Bronchial epithelial cell (primary cell): ENCODE measurements around the gene KIT. TPM values are rescaled to one million over a fixed set of nuclear protein-coding genes. Genes with fewer than 3 reads are reported as not detected.

Experiments used
- DNase-seq: peaks from one replicate; pipeline ENCODE4 v3.0.0-alpha.2; 2010; ENCODE audit warnings: low read depth
- FAIRE-seq: peaks from 2 replicates; lab custom pipeline; 2011; peaks lifted over from hg19 to GRCh38; lab: Jason Lieb, UNC
- H3K27me3 ChIP-seq: 2 replicates; pipeline ENCODE4 v1.5.1; 2011; ENCODE audit warnings: low read length; ENCODE audit not compliant: control insufficient read depth, insufficient read depth
- H3K36me3 ChIP-seq: 2 replicates; pipeline ENCODE4 v1.5.1; 2011; ENCODE audit warnings: low read length; ENCODE audit not compliant: control insufficient read depth, insufficient read depth
- H3K4me3 ChIP-seq: 2 replicates; pipeline ENCODE4 v1.5.1; 2011; ENCODE audit warnings: mild to moderate bottlenecking, low read depth, low read length, control low read depth
- total RNA-seq: library from RNA; depleted of rRNA; stranded (reverse); fragments of >200 nt; gene quantifications from 2 replicates; pipeline ENCODE4 v1.2.1, GENCODE V29; 2014
- TF ChIP-seq, protein P1 (sequence below): IDR thresholded peaks from 2 replicates; pipeline ENCODE4 v1.5.1; 2011; ENCODE audit warnings: mild to moderate bottlenecking, moderate library complexity, low read length, control low read depth, inconsistent platforms; ENCODE audit not compliant: insufficient read depth, severe bottlenecking

KIT gene
- total RNA-seq, 1 donor from 2014 or later: under 0.01 TPM

DNA sequence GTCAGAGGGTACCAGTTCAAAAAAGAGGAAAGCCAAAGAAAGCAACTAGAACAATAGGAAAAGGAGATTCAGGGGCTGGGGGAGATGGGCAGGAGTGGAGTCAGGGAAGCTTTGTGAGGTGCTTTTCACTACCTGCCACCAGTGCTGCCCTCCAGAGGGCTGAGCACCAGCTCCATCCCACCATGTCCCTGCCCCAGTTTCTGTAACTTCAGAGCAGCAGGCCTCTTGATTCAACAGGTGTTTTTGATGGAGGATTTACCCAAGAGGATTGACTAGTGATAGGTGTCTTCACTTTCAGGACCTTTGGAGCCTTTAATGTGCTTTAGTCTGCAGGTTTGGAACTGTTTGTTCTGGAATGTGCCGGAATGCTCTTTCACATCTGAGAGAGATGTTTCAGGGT is 12.1 kb downstream of the KIT start:
- Histone ChIP-seq H3K36me3 (no peaks in the 10 kb centered on the region), H3K4me3 (no peak overlapping the region), H3K27me3 (no peaks in the 10 kb centered on the region)
- DNase-seq: no peak
- no peak for FAIRE-seq
- TF ChIP-seq, protein P1, sequence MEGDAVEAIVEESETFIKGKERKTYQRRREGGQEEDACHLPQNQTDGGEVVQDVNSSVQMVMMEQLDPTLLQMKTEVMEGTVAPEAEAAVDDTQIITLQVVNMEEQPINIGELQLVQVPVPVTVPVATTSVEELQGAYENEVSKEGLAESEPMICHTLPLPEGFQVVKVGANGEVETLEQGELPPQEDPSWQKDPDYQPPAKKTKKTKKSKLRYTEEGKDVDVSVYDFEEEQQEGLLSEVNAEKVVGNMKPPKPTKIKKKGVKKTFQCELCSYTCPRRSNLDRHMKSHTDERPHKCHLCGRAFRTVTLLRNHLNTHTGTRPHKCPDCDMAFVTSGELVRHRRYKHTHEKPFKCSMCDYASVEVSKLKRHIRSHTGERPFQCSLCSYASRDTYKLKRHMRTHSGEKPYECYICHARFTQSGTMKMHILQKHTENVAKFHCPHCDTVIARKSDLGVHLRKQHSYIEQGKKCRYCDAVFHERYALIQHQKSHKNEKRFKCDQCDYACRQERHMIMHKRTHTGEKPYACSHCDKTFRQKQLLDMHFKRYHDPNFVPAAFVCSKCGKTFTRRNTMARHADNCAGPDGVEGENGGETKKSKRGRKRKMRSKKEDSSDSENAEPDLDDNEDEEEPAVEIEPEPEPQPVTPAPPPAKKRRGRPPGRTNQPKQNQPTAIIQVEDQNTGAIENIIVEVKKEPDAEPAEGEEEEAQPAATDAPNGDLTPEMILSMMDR: no peak

DNA sequence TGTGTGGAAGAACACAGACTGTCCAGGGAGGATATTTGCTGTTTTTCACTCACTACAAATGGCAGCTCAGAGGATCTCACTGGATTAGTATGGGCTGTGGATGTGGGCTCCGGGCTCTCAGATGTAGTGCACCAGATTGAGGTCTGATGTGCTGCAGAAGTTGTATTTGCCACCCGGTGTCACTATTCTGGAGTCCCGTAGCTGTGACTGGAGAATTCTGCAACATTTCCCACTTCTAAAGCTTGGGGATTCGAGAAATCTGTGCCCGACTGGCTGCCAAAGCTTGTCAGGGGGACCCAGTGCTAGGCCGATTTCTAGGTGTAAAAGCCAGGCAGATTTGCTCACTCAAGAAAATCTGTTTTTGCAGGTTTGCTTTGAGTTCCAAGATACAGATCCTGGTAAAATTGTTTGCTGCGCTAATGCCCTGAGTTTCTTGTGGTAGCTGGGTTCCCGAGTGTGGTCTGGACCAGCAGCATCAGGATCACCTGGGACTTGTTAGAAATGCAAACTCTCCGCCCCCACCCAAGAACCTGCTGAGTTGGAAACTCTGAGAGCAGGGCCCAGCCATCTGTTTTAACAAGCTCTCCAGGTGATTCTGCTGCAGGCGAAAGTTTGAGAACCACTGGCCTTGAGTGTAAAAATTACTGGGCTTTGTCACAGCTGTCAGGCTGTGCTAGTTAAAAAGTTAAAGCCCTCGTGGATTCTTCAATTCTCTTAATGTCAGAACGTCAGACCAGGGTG is 18.1 kb downstream of the KIT start:
- H3K4me3 ChIP-seq: no peak overlapping the region
- no peaks in the 10 kb centered on the region for H3K36me3 ChIP-seq
- FAIRE-seq (no peak), DNase-seq (no peak)
- TF ChIP-seq, protein P1: no peak
- H3K27me3 ChIP-seq: no peaks in the 10 kb centered on the region

DNA sequence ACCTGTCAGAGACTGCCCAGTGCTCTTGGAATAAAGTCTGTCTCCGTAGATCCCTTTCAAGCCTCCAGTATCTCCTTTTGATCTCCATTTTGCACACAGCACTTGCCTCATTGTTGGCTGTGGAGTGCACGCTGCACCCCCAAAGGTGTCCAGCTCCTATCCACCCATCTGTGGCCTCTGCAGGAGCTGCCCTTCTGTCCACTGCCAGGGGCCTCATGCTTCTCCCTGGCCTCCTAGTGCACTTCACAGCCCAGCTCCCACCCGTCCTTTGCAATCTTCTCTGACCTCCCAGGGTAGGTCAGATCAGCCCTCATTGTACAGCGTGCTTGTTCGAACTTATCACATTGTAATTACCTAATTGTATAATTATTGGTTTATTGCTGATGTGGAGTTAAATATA is 18.9 kb downstream of the KIT start:
- no peaks in the 10 kb centered on the region for H3K36me3 ChIP-seq
- TF ChIP-seq, protein P1: no peak
- FAIRE-seq (no peak), DNase-seq (no peak)
- H3K27me3 ChIP-seq: no peaks in the 10 kb centered on the region
- H3K4me3 ChIP-seq: no peak overlapping the region

DNA sequence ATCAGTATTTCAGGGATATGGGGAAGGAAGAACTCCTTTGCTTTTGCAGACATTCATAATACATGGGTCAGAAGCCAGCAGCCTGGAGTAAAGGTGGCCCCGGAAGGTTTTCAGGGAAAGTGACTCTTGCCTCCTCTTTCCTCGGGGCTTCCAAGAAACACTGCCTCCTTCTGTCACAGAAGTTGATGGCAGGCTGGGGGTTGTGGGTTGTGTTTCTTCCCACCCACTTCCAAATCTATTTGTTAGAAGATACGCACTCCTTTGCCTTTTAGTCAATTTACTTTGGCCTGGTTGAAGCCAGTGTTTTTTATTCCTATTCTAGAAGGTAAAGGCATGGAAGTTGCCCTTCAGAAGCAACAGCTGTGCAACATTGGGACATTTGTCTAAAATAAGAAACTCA is 19.7 kb downstream of the KIT start:
- TF ChIP-seq, protein P1: no peak
- Histone ChIP-seq H3K27me3 (no peaks in the 10 kb centered on the region), H3K4me3 (no peak overlapping the region), H3K36me3 (no peaks in the 10 kb centered on the region)
- DNase-seq: no peak
- no peak for FAIRE-seq

DNA sequence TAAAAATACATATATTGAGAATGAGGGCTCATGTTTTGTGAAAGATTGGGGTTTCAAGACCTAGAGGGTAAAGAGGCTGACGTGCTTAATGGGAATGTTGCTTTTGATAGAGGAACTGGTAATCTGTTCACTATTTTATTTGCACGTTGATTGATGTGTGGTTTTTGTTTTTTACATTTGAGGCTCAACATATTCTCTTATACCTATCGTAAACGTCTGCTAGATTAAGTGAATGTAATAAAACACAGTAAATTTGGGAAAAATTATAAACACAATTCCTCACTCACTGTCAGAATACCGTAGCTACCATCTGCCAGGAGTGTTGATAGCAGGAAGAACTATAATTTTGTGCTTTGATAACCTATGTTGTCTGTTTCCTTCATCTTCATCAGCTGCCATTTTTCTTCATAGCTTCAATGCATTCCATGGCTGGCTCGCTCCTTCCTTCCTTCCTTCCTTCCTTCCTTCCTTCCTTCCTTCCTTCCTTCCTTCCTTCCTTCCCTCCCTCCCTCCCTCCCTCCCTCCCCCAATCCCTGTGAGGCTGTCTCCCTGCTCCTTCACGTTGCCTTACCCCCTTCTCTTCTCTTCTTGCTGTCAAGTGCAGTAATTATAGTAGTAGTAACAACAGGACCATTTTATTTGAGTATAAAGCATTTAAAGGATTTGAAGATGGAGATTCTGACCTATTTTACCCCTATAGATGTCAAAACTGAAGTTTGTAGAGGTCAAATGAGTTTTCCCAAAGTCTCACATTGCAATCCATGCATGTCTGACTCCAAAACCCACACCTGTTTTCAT is 20.3 kb downstream of the KIT start:
- TF ChIP-seq, protein P1: no peak
- Histone ChIP-seq H3K36me3 (no peaks in the 10 kb centered on the region), H3K27me3 (no peaks in the 10 kb centered on the region), H3K4me3 (no peak overlapping the region)
- no peak for FAIRE-seq
- DNase-seq: no peak
